Esophagus muscularis mucosa (tissue), 4 donors: ENCODE results near the gene MYLK. TPM values are rescaled to one million over a fixed set of nuclear protein-coding genes. Genes with fewer than 3 reads are reported as not detected.

Experiments used
- DNase-seq: peaks from one replicate; pipeline ENCODE4 v3.0.0-alpha.2; 2017; ENCODE audit errors: extremely low spot score
- H3K27ac ChIP-seq, 4 donors: fragments of 200-600 bp; sonication (generic); replicated peaks in 1 of 4; 1 replicate in 3 of 4; 2 replicates in 1 of 4; pipeline ENCODE4 v1.5.1; 2016 to 2019; ENCODE audit warnings: mild to moderate bottlenecking in 1 of 4
- H3K27me3 ChIP-seq, 4 donors: fragments of 200-600 bp; sonication (generic); one replicate each; pipeline versions ENCODE4 v1.5.1 to v1.6.0; 2016 to 2019
- H3K36me3 ChIP-seq, 4 donors: fragments of 200-600 bp; sonication (generic); one replicate each; pipeline ENCODE4 v1.5.1; 2016 to 2019
- H3K4me1 ChIP-seq, 4 donors: fragments of 200-600 bp; sonication (generic); one replicate each; pipeline ENCODE4 v1.5.1; 2016 to 2019
- H3K4me3 ChIP-seq, 4 donors: fragments of 200-600 bp; sonication (generic); 1 replicate in 2 of 4; 2 replicates in 2 of 4; pipeline ENCODE4 v1.5.1; 2016 to 2019; ENCODE audit warnings: mild to moderate bottlenecking in 4 of 4, moderate library complexity in 1 of 4
- H3K9me3 ChIP-seq, 4 donors: fragments of 200-600 bp; sonication (generic); 1 replicate in 3 of 4; 2 replicates in 1 of 4; pipeline ENCODE4 v1.5.1; 2016 to 2019
- CTCF ChIP-seq, 3 experiments: fragments of 200-600 bp in 2 of 3; fragments of 450-650 bp in 1 of 3; sonication (generic) in 2 of 3; IDR thresholded peaks; one replicate each; pipeline ENCODE4 v1.5.1; 2017 to 2019; ENCODE audit warnings: antibody characterized with exemption in 3 of 3, mild to moderate bottlenecking in 2 of 3, moderate library complexity in 1 of 3
- EP300 ChIP-seq: sonication (generic); formaldehyde crosslinking; IDR thresholded peaks from one replicate; pipeline ENCODE4 v1.6.1; 2017; ENCODE audit warnings: antibody characterized with exemption
- POLR2A ChIP-seq: fragments of 450-650 bp; IDR thresholded peaks from one replicate; pipeline ENCODE4 v1.6.1; 2017; ENCODE audit warnings: antibody characterized with exemption, moderate library complexity, mild to moderate bottlenecking, low read depth
- POLR2AphosphoS5 ChIP-seq, 2 donors: sonication (generic); formaldehyde crosslinking; IDR thresholded peaks; one replicate each; pipeline ENCODE4 v1.6.1; 2017; ENCODE audit warnings: antibody characterized with exemption in 2 of 2
- whole genome bisulfite sequencing: methylation state at CpG from one replicate; pipeline ENCODE4 v1.1.5; 2018; 5-methylcytosine and 5-hydroxymethylcytosine counted together
- intact Hi-C: fragments of 100-400 bp; cut with DNase I; formaldehyde crosslinking; loops from one replicate; pipeline ENCODE4 v1.15.1; 2023
- total RNA-seq, 4 donors: library from RNA; depleted of rRNA; stranded (reverse); fragments of >200 nt; gene quantifications; one replicate each; pipeline versions ENCODE4 v1.1.0 to v1.2.1, GENCODE V29; 2016

MYLK gene
- total RNA-seq, 4 donors from 2014 or later, result 1,983 to 3,208 (median 2,554) TPM

DNA sequence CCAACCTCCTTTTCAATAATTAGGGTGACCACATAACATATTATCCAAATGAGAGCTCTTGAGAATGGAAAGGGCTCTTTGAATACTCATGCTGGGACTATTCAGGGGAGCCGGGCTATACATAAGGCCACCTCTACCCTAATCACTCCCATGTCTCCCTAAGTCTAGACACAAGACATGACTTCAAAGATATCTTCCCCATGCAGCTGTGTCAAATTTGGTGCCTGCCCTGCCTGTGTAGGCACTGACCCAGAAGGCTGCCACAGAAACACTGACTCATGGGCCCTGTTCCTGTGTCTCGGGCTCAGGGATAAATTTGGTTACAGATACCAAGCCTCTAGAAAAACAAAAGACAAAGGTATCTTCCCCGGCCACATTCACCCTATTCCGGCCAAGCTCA, 70.3 kb downstream of the MYLK start:
- no peak overlapping the region for H3K4me3 ChIP-seq
- no peaks in the 10 kb centered on the region for H3K36me3 ChIP-seq
- TF ChIP-seq POLR2AphosphoS5 (IDR thresholded peaks at IDR 0.05), result no peak
- no peak for TF ChIP-seq POLR2A
- TF ChIP-seq EP300, result no peak
- TF ChIP-seq CTCF (IDR thresholded peaks at IDR 0.05), result no peak
- H3K27me3 ChIP-seq, result no peaks in the 10 kb centered on the region
- peaks cover 3 to 29% (median 23%) of the 10 kb centered on the region in 4 donors for H3K4me1 ChIP-seq
- no peak overlapping the region for H3K27ac ChIP-seq
- intact Hi-C loops, result no loop called here
- 88% methylated on average over 2 of the region's 4 CpGs for WGBS
- DNase-seq, result no peak
- no peaks in the 10 kb centered on the region for H3K9me3 ChIP-seq

GRCh38 chr3:123809597-123809996, 74.5 kb downstream of the MYLK start:
- Histone ChIP-seq H3K27me3 (no peaks in the 10 kb centered on the region), H3K4me3 (no peak overlapping the region), H3K27ac (no peak overlapping the region), H3K9me3 (no peaks in the 10 kb centered on the region), H3K36me3 (no peaks in the 10 kb centered on the region), H3K4me1 (peaks cover 0 to 17% (median 2%) of the 10 kb centered on the region in 4 donors)
- intact Hi-C loops, result no loop called here
- WGBS, result 85% methylated on average over 4 of the region's 4 CpGs
- no peak for DNase-seq
- no peak for TF ChIP-seq CTCF (IDR thresholded peaks at IDR 0.05)
- no peak for TF ChIP-seq POLR2AphosphoS5 (IDR thresholded peaks at IDR 0.05)
- TF ChIP-seq EP300, result no peak
- no peak for TF ChIP-seq POLR2A

DNA sequence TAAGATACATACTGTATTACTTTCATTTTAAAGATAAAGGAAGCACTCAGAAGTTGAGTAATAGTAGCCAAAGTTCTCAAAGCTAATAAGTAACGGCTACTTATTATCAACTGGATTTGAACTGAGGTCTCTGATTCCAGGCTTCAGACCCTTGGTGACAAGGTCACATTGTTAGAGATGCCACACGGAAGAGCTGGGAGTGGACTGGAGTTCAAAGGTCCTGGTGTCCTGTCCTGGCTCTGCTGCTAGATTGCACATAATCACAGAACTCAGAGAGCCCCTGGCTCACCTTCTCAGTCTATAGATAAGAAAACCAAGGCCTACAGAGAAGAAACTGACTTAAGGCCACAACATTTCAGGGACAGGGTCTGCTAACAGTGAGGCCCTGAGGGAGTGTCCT, 75.3 kb downstream of the MYLK start:
- intact Hi-C loops, result no loop called here
- Histone ChIP-seq H3K4me1 (peaks cover 0 to 12% (median 2%) of the 10 kb centered on the region in 4 donors), H3K9me3 (no peaks in the 10 kb centered on the region), H3K4me3 (no peak overlapping the region), H3K36me3 (no peaks in the 10 kb centered on the region), H3K27me3 (no peaks in the 10 kb centered on the region), H3K27ac (no peak overlapping the region)
- WGBS, result 96% methylated on average over 2 of the region's 2 CpGs
- TF ChIP-seq POLR2A, result no peak
- TF ChIP-seq POLR2AphosphoS5 (IDR thresholded peaks at IDR 0.05), result no peak
- TF ChIP-seq CTCF (IDR thresholded peaks at IDR 0.05), result no peak
- TF ChIP-seq EP300, result no peak
- DNase-seq, result no peak

- H3K36me3 ChIP-seq, result no peaks in the 10 kb centered on the region
- no peak overlapping the region for H3K27ac ChIP-seq
- no peaks in the 10 kb centered on the region for H3K27me3 ChIP-seq
- 77% methylated on average over 2 of the region's 2 CpGs for WGBS
- no peaks in the 10 kb centered on the region for H3K9me3 ChIP-seq
- TF ChIP-seq POLR2A (no peak), CTCF (IDR thresholded peaks at IDR 0.05) (no peak), EP300 (no peak), POLR2AphosphoS5 (IDR thresholded peaks at IDR 0.05) (no peak)
- intact Hi-C loops, result no loop called here
- no peak for DNase-seq
- H3K4me1 ChIP-seq, result peaks cover 0 to 10% (median 2%) of the 10 kb centered on the region in 4 donors
- H3K4me3 ChIP-seq, result no peak overlapping the region
Observed at GRCh38 chr3:123807820-123808219, 76.3 kb downstream of the MYLK start.

GRCh38 chr3:123805504-123805903, 78.6 kb downstream of the MYLK start:
- Histone ChIP-seq H3K4me1 (peaks cover 0 to 10% (median 2%) of the 10 kb centered on the region in 4 donors), H3K4me3 (no peak overlapping the region), H3K27ac (no peak overlapping the region), H3K36me3 (no peaks in the 10 kb centered on the region), H3K9me3 (no peaks in the 10 kb centered on the region), H3K27me3 (no peaks in the 10 kb centered on the region)
- TF ChIP-seq POLR2AphosphoS5 (IDR thresholded peaks at IDR 0.05), result no peak
- intact Hi-C loops, result no loop called here
- 77% methylated on average over 2 of the region's 2 CpGs for WGBS
- no peak for DNase-seq
